ENCODE measurements around the gene OPCML. TPM values are rescaled to one million over a fixed set of nuclear protein-coding genes. Genes with fewer than 3 reads are reported as not detected.
A peak's percentile ranks its signal among the peaks of the same experiment; 100 is the strongest.

OPCML gene
- total RNA-seq (2021) (not detected in 2 replicates), Bru-seq, nascent RNA (percentile 0 among the genes with signal in this experiment), BruChase-seq, experiment 1, labeled RNA remaining after a 2-hour chase (percentile 0 among the genes with signal in this experiment), BruChase-seq, experiment 2, labeled RNA remaining after a 6-hour chase (percentile 0 among the genes with signal in this experiment)
- long read RNA-seq, result 0 reads

- H3K9me3 ChIP-seq (ENCODE audit: insufficient read depth, low read depth), result no peaks in the 10 kb centered on the region
- no peak within 1 kb of the TSS for H3K4me3 ChIP-seq
- no peak within 1 kb of the TSS for H3K27ac ChIP-seq
- TF ChIP-seq, protein P1, sequence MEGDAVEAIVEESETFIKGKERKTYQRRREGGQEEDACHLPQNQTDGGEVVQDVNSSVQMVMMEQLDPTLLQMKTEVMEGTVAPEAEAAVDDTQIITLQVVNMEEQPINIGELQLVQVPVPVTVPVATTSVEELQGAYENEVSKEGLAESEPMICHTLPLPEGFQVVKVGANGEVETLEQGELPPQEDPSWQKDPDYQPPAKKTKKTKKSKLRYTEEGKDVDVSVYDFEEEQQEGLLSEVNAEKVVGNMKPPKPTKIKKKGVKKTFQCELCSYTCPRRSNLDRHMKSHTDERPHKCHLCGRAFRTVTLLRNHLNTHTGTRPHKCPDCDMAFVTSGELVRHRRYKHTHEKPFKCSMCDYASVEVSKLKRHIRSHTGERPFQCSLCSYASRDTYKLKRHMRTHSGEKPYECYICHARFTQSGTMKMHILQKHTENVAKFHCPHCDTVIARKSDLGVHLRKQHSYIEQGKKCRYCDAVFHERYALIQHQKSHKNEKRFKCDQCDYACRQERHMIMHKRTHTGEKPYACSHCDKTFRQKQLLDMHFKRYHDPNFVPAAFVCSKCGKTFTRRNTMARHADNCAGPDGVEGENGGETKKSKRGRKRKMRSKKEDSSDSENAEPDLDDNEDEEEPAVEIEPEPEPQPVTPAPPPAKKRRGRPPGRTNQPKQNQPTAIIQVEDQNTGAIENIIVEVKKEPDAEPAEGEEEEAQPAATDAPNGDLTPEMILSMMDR (conservative IDR thresholded peaks at IDR 0.05), result no peak
- no peak for TF ChIP-seq EZH2 (IDR thresholded peaks at IDR 0.05; ENCODE audit: low read depth)
- ChIA-PET POLR2A (ENCODE audit: unreplicated experiment) (no interaction called here), CTCF (no interaction called here)
- H3K36me3 ChIP-seq (ENCODE audit: low read depth), result no peaks in the 10 kb centered on the region
- intact Hi-C loops (cut with micrococcal nuclease; ENCODE audit: unreplicated experiment), result no loop called here
- no peak within 1 kb of the TSS for H2AFZ ChIP-seq
- no peaks in the 10 kb centered on the region for H3F3A ChIP-seq (ENCODE audit: insufficient read depth, low read depth)
- no peak within 1 kb of the TSS for H3K4me2 ChIP-seq
- H3K27me3 ChIP-seq (ENCODE audit: insufficient read depth, low read depth), result peaks cover 80% of the 10 kb centered on the region
- H3K79me2 ChIP-seq (ENCODE audit: low read depth), result no peaks in the 10 kb centered on the region
- BruUV-seq (replicated peaks), result no TSS peak
- no peaks in the 10 kb centered on the region for H3K4me1 ChIP-seq (replicated peaks; ENCODE audit: insufficient read depth)
- H3K9me2 ChIP-seq (ENCODE audit: insufficient read depth), result no peaks in the 10 kb centered on the region
- no peaks in the 10 kb centered on the region for H4K20me1 ChIP-seq (ENCODE audit: insufficient read depth)
- no peak for DNase-seq
Observed at GRCh38 chr11:133531971-133532651, at the start of gene OPCML. Gene OPCML (minus strand): TSS chr11:133532501.

GRCh38 chr11:133581091-133581490 is 48.8 kb upstream of the OPCML start:
- no peak overlapping the region for H3K27ac ChIP-seq
- H3K36me3 ChIP-seq (ENCODE audit: low read depth), result no peaks in the 10 kb centered on the region
- no peaks in the 10 kb centered on the region for H4K20me1 ChIP-seq (ENCODE audit: insufficient read depth)
- peaks cover 23% of the 10 kb centered on the region for H3K27me3 ChIP-seq (ENCODE audit: insufficient read depth, low read depth)
- no TSS peak for BruUV-seq (replicated peaks)
- no peaks in the 10 kb centered on the region for H3K9me2 ChIP-seq (ENCODE audit: insufficient read depth)
- no peak overlapping the region for H3K4me3 ChIP-seq
- H3K79me2 ChIP-seq (ENCODE audit: low read depth), result no peaks in the 10 kb centered on the region
- no peaks in the 10 kb centered on the region for H3K9me3 ChIP-seq (ENCODE audit: insufficient read depth, low read depth)
- intact Hi-C loops (cut with micrococcal nuclease; ENCODE audit: unreplicated experiment), result no loop called here
- no peak for DNase-seq
- H3F3A ChIP-seq (ENCODE audit: insufficient read depth, low read depth), result no peaks in the 10 kb centered on the region
- H3K4me1 ChIP-seq (replicated peaks; ENCODE audit: insufficient read depth), result no peaks in the 10 kb centered on the region
- H3K4me2 ChIP-seq, result no peak overlapping the region
- TF ChIP-seq EZH2 (IDR thresholded peaks at IDR 0.05; ENCODE audit: low read depth), result no peak
- TF ChIP-seq, protein P1 (conservative IDR thresholded peaks at IDR 0.05), result no peak
- ChIA-PET CTCF (no interaction called here), POLR2A (ENCODE audit: unreplicated experiment) (no interaction called here)
- H2AFZ ChIP-seq, result no peak overlapping the region

DNA sequence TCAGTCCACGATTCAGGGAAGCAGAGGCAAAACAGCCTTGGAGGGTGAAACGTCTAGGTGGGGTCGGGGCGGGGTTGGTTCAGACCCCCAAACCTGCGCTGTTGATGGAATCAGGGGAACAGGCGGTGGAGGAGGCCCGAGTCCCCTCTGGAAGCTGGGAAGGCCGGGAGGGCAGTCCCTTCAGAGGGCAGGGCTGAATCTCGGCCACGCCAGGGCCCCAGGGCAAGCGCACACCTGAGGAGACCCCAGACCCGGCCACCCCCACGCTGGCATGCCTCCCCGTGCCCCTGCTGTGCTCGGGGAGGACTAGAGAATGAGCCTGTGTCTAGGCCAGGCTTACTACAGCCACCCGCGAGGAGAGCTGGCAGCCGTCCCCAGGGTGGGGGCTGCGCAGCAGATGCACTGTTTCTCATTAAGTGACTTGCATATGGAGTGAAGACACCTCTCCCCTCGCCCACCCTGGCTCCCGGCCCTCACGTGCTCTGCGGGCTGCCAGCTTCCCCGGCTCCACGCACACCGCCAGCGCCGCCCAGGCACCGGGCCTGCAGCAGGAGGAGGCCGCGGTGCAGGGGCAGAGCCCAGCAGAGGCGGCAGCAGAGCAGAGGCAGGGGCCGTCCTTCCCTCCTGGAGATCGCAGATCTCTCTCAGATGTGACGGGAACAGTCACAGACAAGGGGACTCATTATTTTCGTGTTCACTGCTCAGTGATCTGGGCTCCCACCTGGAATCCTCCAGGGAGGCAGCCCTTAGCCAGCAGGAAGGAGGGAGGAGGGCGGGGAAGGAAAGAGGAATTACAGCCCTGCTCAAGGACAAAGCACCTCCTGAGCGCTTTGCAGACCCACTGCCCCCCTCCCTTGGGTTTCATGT is 47.1 kb upstream of the OPCML start:
- no peaks in the 10 kb centered on the region for H3K9me3 ChIP-seq (ENCODE audit: insufficient read depth, low read depth)
- no peak for TF ChIP-seq EZH2 (IDR thresholded peaks at IDR 0.05; ENCODE audit: low read depth)
- TF ChIP-seq, protein P1 (conservative IDR thresholded peaks at IDR 0.05), result no peak
- H3K4me3 ChIP-seq, result no peak overlapping the region
- no peaks in the 10 kb centered on the region for H4K20me1 ChIP-seq (ENCODE audit: insufficient read depth)
- H2AFZ ChIP-seq, result no peak overlapping the region
- H3K36me3 ChIP-seq (ENCODE audit: low read depth), result no peaks in the 10 kb centered on the region
- H3F3A ChIP-seq (ENCODE audit: insufficient read depth, low read depth), result no peaks in the 10 kb centered on the region
- H3K27ac ChIP-seq, result no peak overlapping the region
- no TSS peak for BruUV-seq (replicated peaks)
- no peaks in the 10 kb centered on the region for H3K79me2 ChIP-seq (ENCODE audit: low read depth)
- H3K4me2 ChIP-seq, result no peak overlapping the region
- ChIA-PET POLR2A (ENCODE audit: unreplicated experiment) (no interaction called here), CTCF (no interaction called here)
- no peak for DNase-seq
- H3K4me1 ChIP-seq (replicated peaks; ENCODE audit: insufficient read depth), result no peaks in the 10 kb centered on the region
- H3K27me3 ChIP-seq (ENCODE audit: insufficient read depth, low read depth), result peaks cover 23% of the 10 kb centered on the region
- intact Hi-C loops (cut with micrococcal nuclease; ENCODE audit: unreplicated experiment), result no loop called here
- no peaks in the 10 kb centered on the region for H3K9me2 ChIP-seq (ENCODE audit: insufficient read depth)

Measured in PC-9 (cell line).